GM12878 (cell line): ENCODE data around the gene IVD.

Experiments used
- BHLHE40 ChIP-seq, 2 experiments: fragments of 450-650 bp in 1 of 2; IDR thresholded peaks; 2 replicates each; pipeline ENCODE4 v1.6.1; 2011 to 2017; ENCODE audit warnings: low read depth in 2 of 2, borderline replicate concordance in 1 of 2, improper control_type of control experiment in 1 of 2, low read length in 1 of 2, mild to moderate bottlenecking in 1 of 2
- CHD2 ChIP-seq: IDR thresholded peaks from 2 replicates; pipeline ENCODE4 v1.6.1; 2011; ENCODE audit warnings: low read depth, low read length, improper control_type of control experiment, borderline replicate concordance
- PAX5 ChIP-seq: IDR thresholded peaks from 2 replicates; pipeline ENCODE4 v1.6.1; 2011; ENCODE audit warnings: low read depth, low read length, borderline replicate concordance
- POLR2A ChIP-seq: IDR thresholded peaks from 2 replicates; pipeline ENCODE4 v1.6.1; 2011; ENCODE audit warnings: low read depth, mild to moderate bottlenecking, low read length
- RAD21 ChIP-seq: IDR thresholded peaks from 2 replicates; pipeline ENCODE4 v1.6.1; 2011; ENCODE audit warnings: mild to moderate bottlenecking, low read depth, low read length, moderate library complexity; ENCODE audit not compliant: insufficient read depth
- RFX5 ChIP-seq: IDR thresholded peaks from 2 replicates; pipeline ENCODE4 v1.6.1; 2011; ENCODE audit warnings: low read depth, low read length, improper control_type of control experiment

GRCh38 chr15:40361640-40362039 is 44.0 kb upstream of the IVD start:
- TF ChIP-seq PAX5, result no peak
- TF ChIP-seq CHD2, result no peak
- TF ChIP-seq BHLHE40 (IDR thresholded peaks at IDR 0.05; ENCODE audit: borderline replicate concordance in 1 of 2, low read depth in 2 of 2, low read length in 1 of 2), result no peak
- no peak for TF ChIP-seq RAD21
- TF ChIP-seq POLR2A, result no peak
- no peak for TF ChIP-seq RFX5
